GM12891 (cell line): ENCODE data around the gene GSTP1.

ENCODE experiments used
- POLR2A ChIP-seq: IDR thresholded peaks from 2 replicates; pipeline ENCODE4 v1.6.1; 2011; ENCODE audit warnings: low read depth, low read length, control low read depth
- POLR2AphosphoS5 ChIP-seq: IDR thresholded peaks from 2 replicates; pipeline ENCODE4 v1.6.1; 2011; ENCODE audit warnings: low read depth, low read length, control low read depth

- no peak for TF ChIP-seq POLR2AphosphoS5
- TF ChIP-seq POLR2A, result no peak
These were observed 25.4 kb upstream of the GSTP1 start for GRCh38 chr11:67558084-67558772.
